ENCODE data around the gene CHRNA7. TPM values are rescaled to one million over a fixed set of nuclear protein-coding genes. Genes with fewer than 3 reads are reported as not detected.

CHRNA7 gene
- total and polyA plus RNA-seq, 2 of the 8 experiments (the other 6 are each of a cell fraction or from before 2014, with no cell fraction given) = 7.5 to 11.0 TPM

DNA sequence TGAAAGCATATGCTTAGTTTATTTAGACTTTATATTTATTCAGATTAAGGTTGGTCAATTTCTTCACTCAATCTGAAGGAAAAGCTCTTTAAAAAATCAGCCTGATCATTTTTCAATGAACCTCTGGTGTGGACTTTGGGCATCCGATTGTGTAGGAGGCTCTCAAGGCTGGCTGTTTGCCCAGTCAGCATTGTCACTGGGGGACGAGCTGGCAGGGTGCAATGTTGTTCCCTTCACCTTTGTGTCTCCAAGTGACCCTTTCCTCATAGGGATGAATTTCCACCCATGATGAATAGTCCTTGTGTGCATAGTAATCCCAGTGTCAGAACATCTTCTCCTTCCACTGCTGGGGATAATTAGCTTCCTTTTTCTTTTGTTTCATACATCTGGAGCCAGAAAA is 102.5 kb downstream of the CHRNA7 start:
- no peaks in the 10 kb centered on the region for H3K36me3 ChIP-seq (ENCODE audit: control insufficient read depth in 2 of 4, insufficient read depth in 4 of 4, low read length in 3 of 4)
- no peaks in the 10 kb centered on the region for H3K4me1 ChIP-seq (replicated peaks in 1 of 4; ENCODE audit: control insufficient read depth in 3 of 4, insufficient read depth in 4 of 4, low read length in 3 of 4)
- no peak for FAIRE-seq
- no peaks in the 10 kb centered on the region for H3K9me3 ChIP-seq (ENCODE audit: insufficient read depth in 2 of 2, low read depth in 1 of 2, low read length in 1 of 2)
- H3K27me3 ChIP-seq (replicated peaks in 1 of 4; ENCODE audit: control insufficient read depth in 3 of 4, extremely low read depth in 1 of 4, insufficient read depth in 3 of 4, low read length in 3 of 4) = no peaks in the 10 kb centered on the region
- ChIA-PET CTCF (ENCODE audit: partially characterized antibody) (interaction anchor here (0.8 kb wide), 1 partner anchor 17 kb away, joined by 3 read pairs; no protein-coding TSS in a partner anchor), POLR2A (ENCODE audit: partially characterized antibody) (no interaction called here)
- no peak overlapping the region for H2BK15ac ChIP-seq (ENCODE audit: low read length)
- no peak overlapping the region for H3K56ac ChIP-seq (replicated peaks; ENCODE audit: insufficient read length, low read depth, low read length)
- H3K18ac ChIP-seq (ENCODE audit: extremely low read depth, low read length) = no peak overlapping the region
- no peaks in the 10 kb centered on the region for H4K20me1 ChIP-seq (replicated peaks in 1 of 2; ENCODE audit: control insufficient read depth in 1 of 2, insufficient read depth in 2 of 2, low read length in 2 of 2)
- no peak overlapping the region for H2BK5ac ChIP-seq (ENCODE audit: low read depth, low read length)
- no peak overlapping the region for H4K8ac ChIP-seq (ENCODE audit: extremely low read depth, insufficient read depth, low read length)
- no peak overlapping the region for H4K5ac ChIP-seq (ENCODE audit: insufficient read length, low read depth, low read length)
- H3K14ac ChIP-seq (ENCODE audit: insufficient read length) = no peak overlapping the region
- H4K91ac ChIP-seq (replicated peaks; ENCODE audit: insufficient read length, low read length) = no peak overlapping the region
- no peak overlapping the region for H3K4ac ChIP-seq (replicated peaks; ENCODE audit: insufficient read length, low read depth, low read length)
- no peak overlapping the region for H2BK20ac ChIP-seq (ENCODE audit: low read length)
- H3K4me3 ChIP-seq (ENCODE audit: extremely low read depth in 1 of 4, insufficient read depth in 2 of 4, low read depth in 3 of 4, low read length in 4 of 4) = no peak overlapping the region
- H3K9ac ChIP-seq (replicated peaks in 1 of 4; ENCODE audit: extremely low read depth in 1 of 4, low read depth in 3 of 4, low read length in 3 of 4) = no peak overlapping the region
- DNase-seq (ENCODE audit: low read depth in 1 of 2, low spot score in 2 of 2) = no peak
- no peak overlapping the region for H2AFZ ChIP-seq (ENCODE audit: low read length)
- H3K79me2 ChIP-seq (ENCODE audit: control insufficient read depth in 1 of 2, insufficient read depth in 2 of 2, low read length in 2 of 2) = no peaks in the 10 kb centered on the region
- no peak overlapping the region for H3K4me2 ChIP-seq (ENCODE audit: insufficient read depth in 1 of 2, low read depth in 2 of 2, low read length in 2 of 2)
- H2BK120ac ChIP-seq (replicated peaks; ENCODE audit: low read depth, low read length) = no peak overlapping the region
- 85% methylated on average over 2 of the region's 2 CpGs; no CpG with 5 or more reads in 1 of the 2 experiments for WGBS, 2 experiments (ENCODE audit: extremely low coverage in 1 of 2, insufficient coverage in 1 of 2, insufficient read length in 1 of 2, insufficient replicate concordance in 2 of 2, low coverage in 1 of 2, low lambda C conversion rate in 2 of 2, missing lambda C conversion rate in 1 of 2)
- no peaks in the 10 kb centered on the region for H3K79me1 ChIP-seq (ENCODE audit: low read depth, low read length)
- no peak overlapping the region for H3K23ac ChIP-seq (ENCODE audit: insufficient read length)
- no peak overlapping the region for H3K27ac ChIP-seq (ENCODE audit: low read depth, low read length)
- no peaks in the 10 kb centered on the region for H3K23me2 ChIP-seq (ENCODE audit: low read depth, low read length)
- no peak overlapping the region for H2AK5ac ChIP-seq (ENCODE audit: low read depth, low read length)
- no peak overlapping the region for H2BK12ac ChIP-seq (ENCODE audit: low read depth, low read length)
- TF ChIP-seq, protein P1, sequence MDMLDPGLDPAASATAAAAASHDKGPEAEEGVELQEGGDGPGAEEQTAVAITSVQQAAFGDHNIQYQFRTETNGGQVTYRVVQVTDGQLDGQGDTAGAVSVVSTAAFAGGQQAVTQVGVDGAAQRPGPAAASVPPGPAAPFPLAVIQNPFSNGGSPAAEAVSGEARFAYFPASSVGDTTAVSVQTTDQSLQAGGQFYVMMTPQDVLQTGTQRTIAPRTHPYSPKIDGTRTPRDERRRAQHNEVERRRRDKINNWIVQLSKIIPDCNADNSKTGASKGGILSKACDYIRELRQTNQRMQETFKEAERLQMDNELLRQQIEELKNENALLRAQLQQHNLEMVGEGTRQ (IDR thresholded peaks at IDR 0.05; ENCODE audit: low read length) = no peak
- TF ChIP-seq CHD1 (IDR thresholded peaks at IDR 0.05; ENCODE audit: low read depth, low read length) (no peak), CTBP2 (IDR thresholded peaks at IDR 0.05; ENCODE audit: borderline replicate concordance, insufficient read depth, insufficient read length, low read length) (no peak), FOSL1 (IDR thresholded peaks at IDR 0.05; ENCODE audit: insufficient read depth, low read depth, low read length) (no peak), SIX5 (IDR thresholded peaks at IDR 0.05; ENCODE audit: low read depth, low read length) (no peak), HDAC6 (IDR thresholded peaks at IDR 0.05; ENCODE audit: low read depth, low read length) (no peak), KDM1A (IDR thresholded peaks at IDR 0.05; ENCODE audit: borderline replicate concordance, low read length) (no peak), RBBP5 (IDR thresholded peaks at IDR 0.05; ENCODE audit: borderline replicate concordance, low read depth, low read length) (no peak)
- TF ChIP-seq, protein P2, sequence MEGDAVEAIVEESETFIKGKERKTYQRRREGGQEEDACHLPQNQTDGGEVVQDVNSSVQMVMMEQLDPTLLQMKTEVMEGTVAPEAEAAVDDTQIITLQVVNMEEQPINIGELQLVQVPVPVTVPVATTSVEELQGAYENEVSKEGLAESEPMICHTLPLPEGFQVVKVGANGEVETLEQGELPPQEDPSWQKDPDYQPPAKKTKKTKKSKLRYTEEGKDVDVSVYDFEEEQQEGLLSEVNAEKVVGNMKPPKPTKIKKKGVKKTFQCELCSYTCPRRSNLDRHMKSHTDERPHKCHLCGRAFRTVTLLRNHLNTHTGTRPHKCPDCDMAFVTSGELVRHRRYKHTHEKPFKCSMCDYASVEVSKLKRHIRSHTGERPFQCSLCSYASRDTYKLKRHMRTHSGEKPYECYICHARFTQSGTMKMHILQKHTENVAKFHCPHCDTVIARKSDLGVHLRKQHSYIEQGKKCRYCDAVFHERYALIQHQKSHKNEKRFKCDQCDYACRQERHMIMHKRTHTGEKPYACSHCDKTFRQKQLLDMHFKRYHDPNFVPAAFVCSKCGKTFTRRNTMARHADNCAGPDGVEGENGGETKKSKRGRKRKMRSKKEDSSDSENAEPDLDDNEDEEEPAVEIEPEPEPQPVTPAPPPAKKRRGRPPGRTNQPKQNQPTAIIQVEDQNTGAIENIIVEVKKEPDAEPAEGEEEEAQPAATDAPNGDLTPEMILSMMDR (IDR thresholded peaks at IDR 0.05; ENCODE audit: control extremely low read depth in 1 of 3, insufficient read depth in 1 of 3, low read depth in 1 of 3, low read length in 3 of 3) = no peak
- TF ChIP-seq, protein P3, sequence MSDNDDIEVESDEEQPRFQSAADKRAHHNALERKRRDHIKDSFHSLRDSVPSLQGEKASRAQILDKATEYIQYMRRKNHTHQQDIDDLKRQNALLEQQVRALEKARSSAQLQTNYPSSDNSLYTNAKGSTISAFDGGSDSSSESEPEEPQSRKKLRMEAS (IDR thresholded peaks at IDR 0.05) = no peak

Measured in H1 (cell line).